Panc1 (cell line): ENCODE measurements around the gene PHYHIPL. TPM values are rescaled to one million over a fixed set of nuclear protein-coding genes. Genes with fewer than 3 reads are reported as not detected.

Experiments
- ATAC-seq: fragments of 200-7000 bp; cut with Tn5 transposase; 2 replicates; pipeline ENCODE4 v1.9.1; 2020; ENCODE audit warnings: mild to moderate bottlenecking, moderate library complexity
- BruUV-seq: library from RNA; stranded (reverse); fragments of 400-500 nt; replicated peaks from 2 replicates; lab custom pipeline; 2021; lab: Mats Ljungman, UMichigan
- CTCF ChIA-PET: fragments of 300-600 bp; sonication (Branson Sonifier 250); formaldehyde crosslinking; loops from one replicate; lab custom pipeline; 2022; ENCODE audit warnings: antibody characterized with exemption; lab: Charles Lee
- POLR2A ChIA-PET: fragments of 300-600 bp; sonication (Branson Sonifier 250); formaldehyde crosslinking; loops from one replicate; lab custom pipeline; 2022; ENCODE audit warnings: antibody characterized with exemption; lab: Charles Lee
- DNase-seq: peaks from one replicate; pipeline ENCODE4 v3.0.0-alpha.2; 2010; ENCODE audit warnings: low read depth, low spot score
- H3K27ac ChIP-seq: 2 replicates; pipeline ENCODE4 v1.5.1; 2011; ENCODE audit warnings: mild to moderate bottlenecking, low read length, inconsistent platforms
- H3K27me3 ChIP-seq: fragments of 200-500 bp; sonication (Bioruptor generic); 2 replicates; pipeline ENCODE4 v1.6.0; 2014; ENCODE audit warnings: low read length, inconsistent platforms; ENCODE audit not compliant: control insufficient read depth, insufficient read depth
- H3K36me3 ChIP-seq: fragments of 200-500 bp; sonication (Bioruptor generic); 2 replicates; pipeline ENCODE4 v1.5.1; 2014; ENCODE audit warnings: inconsistent platforms, mild to moderate bottlenecking, low read length, moderate library complexity; ENCODE audit not compliant: control insufficient read depth, insufficient read depth
- H3K4me1 ChIP-seq: 2 replicates; pipeline ENCODE4 v1.5.1; 2011; ENCODE audit warnings: inconsistent platforms, mild to moderate bottlenecking, low read length, moderate library complexity; ENCODE audit not compliant: control insufficient read depth, insufficient read depth
- H3K4me3 ChIP-seq, 2 experiments: 2 replicates each; pipeline ENCODE4 v1.5.1; 2011 to 2012; ENCODE audit warnings: low read depth in 2 of 2, low read length in 2 of 2, mild to moderate bottlenecking in 2 of 2, inconsistent platforms in 1 of 2, moderate library complexity in 1 of 2
- H3K9me3 ChIP-seq: fragments of 200-500 bp; sonication (Bioruptor generic); 2 replicates; pipeline ENCODE4 v1.5.1; 2014; ENCODE audit warnings: low read depth, mild to moderate bottlenecking, inconsistent platforms, low read length, moderate library complexity; ENCODE audit not compliant: control insufficient read depth, insufficient read depth
- CTCF ChIP-seq: fragments of 450-650 bp; IDR thresholded peaks from 2 replicates; pipeline ENCODE4 v1.5.1; 2017; ENCODE audit warnings: mild to moderate bottlenecking
- POLR2AphosphoS5 ChIP-seq: IDR thresholded peaks from 2 replicates; pipeline ENCODE4 v1.6.1; 2012; ENCODE audit warnings: mild to moderate bottlenecking, low read depth, low read length, moderate library complexity
- SIN3A ChIP-seq: IDR thresholded peaks from 2 replicates; pipeline ENCODE4 v1.6.1; 2012; ENCODE audit warnings: low read depth, mild to moderate bottlenecking, low read length, moderate library complexity, borderline replicate concordance; ENCODE audit not compliant: insufficient read depth
- TCF7L2 ChIP-seq: IDR thresholded peaks from 2 replicates; pipeline ENCODE4 v1.6.1; 2011; ENCODE audit warnings: mild to moderate bottlenecking, low read depth, low read length, inconsistent platforms
- in situ Hi-C: cut with HindIII; loops from 2 replicates; pipeline ENCODE4 v1.10.0; 2016; ENCODE audit warnings: low sequenced_read_pairs, low pct_unique_long_range_greater_than_20kb
- intact Hi-C: fragments of 100-400 bp; cut with micrococcal nuclease; formaldehyde crosslinking; loops from one replicate; pipeline ENCODE4 v1.10.0; 2022; ENCODE audit not compliant: unreplicated experiment
- total RNA-seq: library from RNA; stranded (reverse); gene quantifications from one replicate; pipeline ENCODE4 v1.2.1, GENCODE V29; 2021; ENCODE audit not compliant: unreplicated experiment
- TF ChIP-seq, protein P1 (sequence below), 2 experiments: IDR thresholded peaks; 2 replicates each; pipeline ENCODE4 v1.6.1; 2011 to 2012; ENCODE audit warnings: low read depth in 2 of 2, control low read depth in 1 of 2, low read length in 1 of 2, mild to moderate bottlenecking in 1 of 2, moderate library complexity in 1 of 2; ENCODE audit not compliant: insufficient read depth in 1 of 2

Gene PHYHIPL
- total RNA-seq, 1 experiment from 2014 or later = not detected

GRCh38 chr10:59268460-59268859, 92.0 kb downstream of the PHYHIPL start:
- no peaks in the 10 kb centered on the region for H3K36me3 ChIP-seq
- intact Hi-C loops = no loop called here
- no TSS peak for BruUV-seq
- ChIA-PET POLR2A (no interaction called here), CTCF (no interaction called here)
- no peaks in the 10 kb centered on the region for H3K4me1 ChIP-seq
- no peak for ATAC-seq
- in situ Hi-C loops = no loop called here
- TF ChIP-seq CTCF = no peak
- TF ChIP-seq, protein P1, sequence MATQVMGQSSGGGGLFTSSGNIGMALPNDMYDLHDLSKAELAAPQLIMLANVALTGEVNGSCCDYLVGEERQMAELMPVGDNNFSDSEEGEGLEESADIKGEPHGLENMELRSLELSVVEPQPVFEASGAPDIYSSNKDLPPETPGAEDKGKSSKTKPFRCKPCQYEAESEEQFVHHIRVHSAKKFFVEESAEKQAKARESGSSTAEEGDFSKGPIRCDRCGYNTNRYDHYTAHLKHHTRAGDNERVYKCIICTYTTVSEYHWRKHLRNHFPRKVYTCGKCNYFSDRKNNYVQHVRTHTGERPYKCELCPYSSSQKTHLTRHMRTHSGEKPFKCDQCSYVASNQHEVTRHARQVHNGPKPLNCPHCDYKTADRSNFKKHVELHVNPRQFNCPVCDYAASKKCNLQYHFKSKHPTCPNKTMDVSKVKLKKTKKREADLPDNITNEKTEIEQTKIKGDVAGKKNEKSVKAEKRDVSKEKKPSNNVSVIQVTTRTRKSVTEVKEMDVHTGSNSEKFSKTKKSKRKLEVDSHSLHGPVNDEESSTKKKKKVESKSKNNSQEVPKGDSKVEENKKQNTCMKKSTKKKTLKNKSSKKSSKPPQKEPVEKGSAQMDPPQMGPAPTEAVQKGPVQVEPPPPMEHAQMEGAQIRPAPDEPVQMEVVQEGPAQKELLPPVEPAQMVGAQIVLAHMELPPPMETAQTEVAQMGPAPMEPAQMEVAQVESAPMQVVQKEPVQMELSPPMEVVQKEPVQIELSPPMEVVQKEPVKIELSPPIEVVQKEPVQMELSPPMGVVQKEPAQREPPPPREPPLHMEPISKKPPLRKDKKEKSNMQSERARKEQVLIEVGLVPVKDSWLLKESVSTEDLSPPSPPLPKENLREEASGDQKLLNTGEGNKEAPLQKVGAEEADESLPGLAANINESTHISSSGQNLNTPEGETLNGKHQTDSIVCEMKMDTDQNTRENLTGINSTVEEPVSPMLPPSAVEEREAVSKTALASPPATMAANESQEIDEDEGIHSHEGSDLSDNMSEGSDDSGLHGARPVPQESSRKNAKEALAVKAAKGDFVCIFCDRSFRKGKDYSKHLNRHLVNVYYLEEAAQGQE (IDR thresholded peaks at IDR 0.05; ENCODE audit: insufficient read depth in 1 of 2, low read depth in 2 of 2, low read length in 1 of 2) = no peak
- no peak for TF ChIP-seq SIN3A
- no peak for TF ChIP-seq POLR2AphosphoS5
- TF ChIP-seq TCF7L2 = no peak
- H3K27me3 ChIP-seq = no peaks in the 10 kb centered on the region
- no peak for DNase-seq
- H3K27ac ChIP-seq = no peak overlapping the region
- no peaks in the 10 kb centered on the region for H3K9me3 ChIP-seq
- no peak overlapping the region for H3K4me3 ChIP-seq

DNA sequence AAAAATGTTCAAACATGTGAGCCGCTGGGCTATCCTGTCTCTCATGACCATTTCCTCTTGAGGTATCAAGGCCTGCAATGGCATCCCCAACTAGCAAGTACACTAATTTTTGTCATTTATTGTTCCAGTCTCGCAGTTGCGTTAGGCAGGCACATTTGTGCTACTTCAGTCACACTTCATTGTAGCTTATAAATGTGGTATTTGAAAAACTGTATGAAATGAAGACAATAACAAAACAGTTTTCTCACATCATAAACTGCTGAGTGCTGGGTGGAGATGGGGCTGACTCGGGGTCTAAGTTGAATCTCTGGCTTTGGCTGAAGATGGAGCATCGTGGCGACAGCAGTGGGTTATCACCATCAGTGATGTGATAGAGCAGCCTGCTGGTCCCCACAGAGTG, 93.2 kb downstream of the PHYHIPL start:
- POLR2A ChIA-PET = no interaction called here
- in situ Hi-C loops (no loop called here), intact Hi-C loops (no loop called here)
- no peak overlapping the region for H3K4me3 ChIP-seq
- no peaks in the 10 kb centered on the region for H3K36me3 ChIP-seq
- H3K27ac ChIP-seq = no peak overlapping the region
- no peak for DNase-seq
- no peaks in the 10 kb centered on the region for H3K27me3 ChIP-seq
- H3K9me3 ChIP-seq = no peaks in the 10 kb centered on the region
- TF ChIP-seq, protein P1 (IDR thresholded peaks at IDR 0.05; ENCODE audit: insufficient read depth in 1 of 2, low read depth in 2 of 2, low read length in 1 of 2) = no peak
- TF ChIP-seq POLR2AphosphoS5 = no peak
- TF ChIP-seq SIN3A = no peak
- no peak for TF ChIP-seq CTCF
- CTCF ChIA-PET = no interaction called here
- no peaks in the 10 kb centered on the region for H3K4me1 ChIP-seq
- no TSS peak for BruUV-seq
- ATAC-seq = no peak
